ENCODE results near the gene RSPH10B. TPM values are rescaled to one million over a fixed set of nuclear protein-coding genes. Genes with fewer than 3 reads are reported as not detected.
"Not testable (repeated sequence)": the region's sequence is repeated elsewhere in the genome, so short reads cannot be mapped to it uniquely, and the experiment has no call there.

Gene RSPH10B
- total RNA-seq, result not detected
- polyA plus RNA-seq, result 0.11 TPM
- long read RNA-seq, donor 1, partial matches to known transcripts, result 0 of 1 reads
- long read RNA-seq, donor 1, other reads (novel, unspliced or antisense), result 1 of 1 reads
- long read RNA-seq, donor 2, result 0 reads
- long read RNA-seq, donor 3, result 0 reads
- long read RNA-seq, donor 4, result 0 reads

GRCh38 chr7:5970347-5970911, at the start of gene RSPH10B:
TSS of gene RSPH10B (minus strand) at chr7:5970689. CDS start at chr7:5967116, 3,573 bp downstream.
- H3K4me3 ChIP-seq (ENCODE audit: low read length); H3K9me3 ChIP-seq (ENCODE audit: control insufficient read depth, low read length); intact Hi-C loops (cut with DNase I); H3K4me1 ChIP-seq (ENCODE audit: control insufficient read depth, insufficient read depth, low read length); H3K27me3 ChIP-seq (ENCODE audit: control insufficient read depth, insufficient read depth); DNase-seq; H3K27ac ChIP-seq (ENCODE audit: low read length): not testable (repeated sequence)
- ATAC-seq, result peak; percentile 74 to 84
- 5% methylated on average over 21 of the region's 43 CpGs for WGBS

- no peaks in the 10 kb centered on the region for H3K4me1 ChIP-seq (ENCODE audit: control insufficient read depth, insufficient read depth, low read length)
Observed at GRCh38 chr7:6016653-6016966, 46.1 kb upstream of the RSPH10B start.

GRCh38 chr7:6015917-6016652, 45.6 kb upstream of the RSPH10B start:
- H3K4me3 ChIP-seq (ENCODE audit: low read length), result no peak overlapping the region
- DNase-seq (peak; percentile 72 to 87 (median 82)), ATAC-seq (peak; percentile 61 to 77)
- H3K9me3 ChIP-seq (ENCODE audit: control insufficient read depth, low read length), result no peaks in the 10 kb centered on the region
- intact Hi-C loops (cut with DNase I), result no loop called here
- H3K27me3 ChIP-seq (ENCODE audit: control insufficient read depth, insufficient read depth), result no peaks in the 10 kb centered on the region
- H3K27ac ChIP-seq (ENCODE audit: low read length), result no peak overlapping the region
- H3K4me1 ChIP-seq (ENCODE audit: control insufficient read depth, insufficient read depth, low read length), result no peaks in the 10 kb centered on the region
- WGBS, result 74% methylated on average over 8 of the region's 8 CpGs

More at GRCh38 chr7:6016653-6016966, 46.1 kb upstream of the RSPH10B start:
- ATAC-seq (no peak), DNase-seq (no peak)
- 91% methylated on average over 8 of the region's 8 CpGs for WGBS
- H3K9me3 ChIP-seq (ENCODE audit: control insufficient read depth, low read length), result no peaks in the 10 kb centered on the region
- no peak overlapping the region for H3K4me3 ChIP-seq (ENCODE audit: low read length)
- H3K27me3 ChIP-seq (ENCODE audit: control insufficient read depth, insufficient read depth), result no peaks in the 10 kb centered on the region
- intact Hi-C loops (cut with DNase I), result no loop called here
- no peak overlapping the region for H3K27ac ChIP-seq (ENCODE audit: low read length)

GRCh38 chr7:6012355-6013104, 42.0 kb upstream of the RSPH10B start:
- DNase-seq (no peak), ATAC-seq (no peak)
- no peaks in the 10 kb centered on the region for H3K27me3 ChIP-seq (ENCODE audit: control insufficient read depth, insufficient read depth)
- intact Hi-C loops (cut with DNase I), result no loop called here
- no peaks in the 10 kb centered on the region for H3K4me1 ChIP-seq (ENCODE audit: control insufficient read depth, insufficient read depth, low read length)
- no peak overlapping the region for H3K4me3 ChIP-seq (ENCODE audit: low read length)
- no peaks in the 10 kb centered on the region for H3K9me3 ChIP-seq (ENCODE audit: control insufficient read depth, low read length)
- no peak overlapping the region for H3K27ac ChIP-seq (ENCODE audit: low read length)
- 77% methylated on average over 14 of the region's 14 CpGs for WGBS

- Histone ChIP-seq H3K4me1 (ENCODE audit: control insufficient read depth, insufficient read depth, low read length) (no peaks in the 10 kb centered on the region), H3K27me3 (ENCODE audit: control insufficient read depth, insufficient read depth) (no peaks in the 10 kb centered on the region), H3K4me3 (ENCODE audit: low read length) (no peak overlapping the region), H3K9me3 (ENCODE audit: control insufficient read depth, low read length) (no peaks in the 10 kb centered on the region), H3K27ac (ENCODE audit: low read length) (no peak overlapping the region)
- ATAC-seq (no peak), DNase-seq (no peak)
- WGBS, result 72% methylated on average over 2 of the region's 2 CpGs
- intact Hi-C loops (cut with DNase I), result no loop called here
Observed at GRCh38 chr7:6011541-6011940, 41.1 kb upstream of the RSPH10B start.

DNA sequence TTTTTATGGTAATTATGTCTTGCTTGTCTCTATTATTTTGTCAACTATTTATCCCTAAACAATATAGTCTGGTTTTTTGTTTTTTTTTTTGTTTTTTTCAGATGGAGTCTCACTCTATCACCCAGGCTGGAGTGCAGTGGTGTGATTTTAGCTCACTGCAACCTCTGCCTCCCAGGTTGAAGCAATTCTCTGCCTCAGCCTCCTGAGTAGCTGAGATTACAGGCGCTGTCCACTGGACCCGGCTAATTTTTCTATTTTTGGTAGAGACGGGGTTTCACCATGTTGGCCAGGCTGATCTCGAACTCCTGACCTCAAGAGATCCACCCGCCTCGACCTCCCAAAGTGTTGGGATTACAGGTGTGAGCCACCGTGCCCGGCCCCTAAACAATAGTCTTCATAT, 39.9 kb upstream of the RSPH10B start:
- H3K4me1 ChIP-seq (ENCODE audit: control insufficient read depth, insufficient read depth, low read length); ATAC-seq; H3K27ac ChIP-seq (ENCODE audit: low read length); intact Hi-C loops (cut with DNase I); DNase-seq; H3K27me3 ChIP-seq (ENCODE audit: control insufficient read depth, insufficient read depth); H3K9me3 ChIP-seq (ENCODE audit: control insufficient read depth, low read length): not testable (repeated sequence)
- peak overlapping the region; percentile 12 for H3K4me3 ChIP-seq (ENCODE audit: low read length)
- WGBS, result 81% methylated on average over 8 of the region's 8 CpGs

GRCh38 chr7:6008668-6009611, 38.5 kb upstream of the RSPH10B start, which contains the start of the genes AIMP2 and PMS2:
TSS of gene AIMP2 (plus strand) at chr7:6009272. CDS start at chr7:6009364, 92 bp downstream.
TSS of gene PMS2 (minus strand) at chr7:6009049. CDS start at chr7:6009019, 30 bp downstream.
- Histone ChIP-seq H3K27ac (ENCODE audit: low read length) (peak within 1 kb of the TSS; percentile 98), H3K4me1 (ENCODE audit: control insufficient read depth, insufficient read depth, low read length) (no peaks in the 10 kb centered on the region), H3K9me3 (ENCODE audit: control insufficient read depth, low read length) (no peaks in the 10 kb centered on the region), H3K27me3 (ENCODE audit: control insufficient read depth, insufficient read depth) (no peaks in the 10 kb centered on the region), H3K4me3 (ENCODE audit: low read length) (peak within 1 kb of the TSS; percentile 69)
- intact Hi-C loops (cut with DNase I), result no loop called here
- ATAC-seq (peak; percentile 98 to 99), DNase-seq (peak; percentile 98 to 99 (median 99))
- WGBS, result under 1% methylated on average over 84 of the region's 84 CpGs

DNA sequence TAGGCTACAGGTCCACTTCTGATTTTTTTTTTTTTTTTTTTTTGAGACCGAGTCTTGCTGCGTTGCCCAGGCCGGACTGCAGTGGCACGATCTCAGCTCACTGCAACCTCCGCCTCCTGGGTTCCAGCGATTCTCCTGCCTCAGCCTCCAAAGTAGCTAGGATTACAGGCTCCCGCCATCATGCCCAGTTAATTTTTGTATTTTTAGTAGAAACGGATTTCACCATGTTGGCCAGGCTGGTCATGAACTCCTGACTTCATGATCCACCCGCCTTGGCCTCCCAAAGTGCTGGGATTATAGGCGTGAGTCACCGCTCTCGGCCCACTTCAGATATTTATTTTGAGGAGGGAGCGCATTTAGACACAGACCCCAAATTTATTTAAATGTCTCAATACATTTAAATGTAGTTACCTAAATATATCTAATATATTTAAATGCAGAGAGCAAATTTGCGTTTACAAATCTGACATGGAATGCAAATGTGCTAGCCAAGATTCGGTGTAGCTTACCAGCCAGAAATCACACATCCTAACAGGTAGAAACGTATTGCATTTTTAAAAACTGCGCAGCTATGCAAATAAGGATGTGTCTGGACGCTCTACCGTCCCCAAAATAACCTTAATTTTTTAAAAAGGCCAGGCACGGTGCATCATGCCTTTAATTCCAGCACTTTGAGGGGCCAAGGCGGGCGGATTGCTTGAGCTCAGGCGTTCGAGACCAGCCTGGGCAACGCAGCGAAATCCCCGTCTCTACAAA, 37.5 kb upstream of the RSPH10B start:
- H3K4me3 ChIP-seq (ENCODE audit: low read length), result peak overlapping the region; percentile 67
- 46% methylated on average over 27 of the region's 27 CpGs for WGBS
- H3K27ac ChIP-seq (ENCODE audit: low read length); DNase-seq; H3K27me3 ChIP-seq (ENCODE audit: control insufficient read depth, insufficient read depth); H3K4me1 ChIP-seq (ENCODE audit: control insufficient read depth, insufficient read depth, low read length); intact Hi-C loops (cut with DNase I); H3K9me3 ChIP-seq (ENCODE audit: control insufficient read depth, low read length); ATAC-seq: not testable (repeated sequence)

DNA sequence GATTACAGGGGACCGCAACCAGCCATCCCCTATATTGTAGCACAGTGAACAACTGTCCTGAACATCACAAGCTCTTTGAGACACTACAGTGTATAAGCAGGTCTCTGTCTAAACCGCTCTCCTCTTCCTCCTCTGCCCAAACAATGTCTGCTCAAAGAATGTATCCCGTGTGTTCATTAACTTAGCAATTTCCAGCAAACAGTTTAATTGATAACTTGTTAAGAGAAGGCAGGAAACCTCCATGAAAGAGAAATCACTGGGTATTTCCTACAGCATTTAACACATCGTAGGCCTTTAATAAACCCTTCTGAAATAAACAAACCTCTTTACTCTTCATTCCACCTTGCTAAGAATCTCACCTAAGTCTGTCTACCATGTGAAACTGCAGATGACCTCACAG, 36.9 kb upstream of the RSPH10B start:
- H3K4me1 ChIP-seq (ENCODE audit: control insufficient read depth, insufficient read depth, low read length), result no peaks in the 10 kb centered on the region
- H3K4me3 ChIP-seq (ENCODE audit: low read length), result no peak overlapping the region
- no peak for ATAC-seq
- intact Hi-C loops (cut with DNase I), result no loop called here
- H3K27me3 ChIP-seq (ENCODE audit: control insufficient read depth, insufficient read depth), result no peaks in the 10 kb centered on the region
- WGBS, result 83% methylated on average over 4 of the region's 4 CpGs
- DNase-seq, result no peak
- no peak overlapping the region for H3K27ac ChIP-seq (ENCODE audit: low read length)
- H3K9me3 ChIP-seq (ENCODE audit: control insufficient read depth, low read length), result no peaks in the 10 kb centered on the region

All from right cardiac atrium (tissue), 5 donors.